ENCODE measurements around the gene C14orf132. TPM values are rescaled to one million over a fixed set of nuclear protein-coding genes. Genes with fewer than 3 reads are reported as not detected.

C14orf132 gene
- polyA plus RNA-seq, 3 donors, result not detected

- Histone ChIP-seq H3K36me3 (replicated peaks in 1 of 2; ENCODE audit: control insufficient read depth in 1 of 2, insufficient read depth in 2 of 2, low read length in 2 of 2) (no peaks in the 10 kb centered on the region), H3K79me2 (ENCODE audit: insufficient read depth, low read length) (no peaks in the 10 kb centered on the region), H3K9ac (ENCODE audit: insufficient read depth, low read length, poor library complexity, severe bottlenecking) (no peak overlapping the region), H3K4me3 (replicated peaks in 1 of 3; ENCODE audit: low read depth in 2 of 3, low read length in 3 of 3) (no peak overlapping the region), H3K4me1 (ENCODE audit: control insufficient read depth in 1 of 2, insufficient read depth in 2 of 2, low read length in 2 of 2) (no peaks in the 10 kb centered on the region), H4K20me1 (ENCODE audit: insufficient read depth, low read length) (no peaks in the 10 kb centered on the region), H3K9me3 (replicated peaks in 1 of 2; ENCODE audit: control insufficient read depth in 1 of 2, insufficient read depth in 1 of 2, low read length in 2 of 2) (no peaks in the 10 kb centered on the region), H2AFZ (ENCODE audit: insufficient read depth, low read depth, low read length, poor library complexity, severe bottlenecking) (no peak overlapping the region), H3K27me3 (ENCODE audit: control insufficient read depth in 2 of 2, insufficient read depth in 2 of 2, low read length in 2 of 2) (no peaks in the 10 kb centered on the region), H3K4me2 (replicated peaks; ENCODE audit: extremely low read depth, low read length, poor library complexity, severe bottlenecking) (no peak overlapping the region), H3K27ac (ENCODE audit: low read depth in 1 of 2, low read length in 2 of 2) (no peak overlapping the region)
- no peak for TF ChIP-seq CTCF (IDR thresholded peaks at IDR 0.05)
- WGBS (ENCODE audit: insufficient coverage), result 98% methylated on average over 6 of the region's 11 CpGs
- Mint-ChIP-seq H3K27ac (no peak overlapping the region), H3K36me3 (no peaks in the 10 kb centered on the region), H3K4me1 (no peaks in the 10 kb centered on the region), H3K4me3 (no peak overlapping the region), H3K27me3 (ENCODE audit: low read depth in 3 of 3) (peaks cover 5 to 8% (median 5%) of the 10 kb centered on the region in 3 donors), H3K9me3 (peaks cover 0 to 2% (median 0%) of the 10 kb centered on the region in 7 donors)
- DNase-seq, result no peak
- intact Hi-C loops (cut with micrococcal nuclease), result no loop called here
Observed at GRCh38 chr14:96082420-96083300, 43.5 kb downstream of the C14orf132 start.

DNA sequence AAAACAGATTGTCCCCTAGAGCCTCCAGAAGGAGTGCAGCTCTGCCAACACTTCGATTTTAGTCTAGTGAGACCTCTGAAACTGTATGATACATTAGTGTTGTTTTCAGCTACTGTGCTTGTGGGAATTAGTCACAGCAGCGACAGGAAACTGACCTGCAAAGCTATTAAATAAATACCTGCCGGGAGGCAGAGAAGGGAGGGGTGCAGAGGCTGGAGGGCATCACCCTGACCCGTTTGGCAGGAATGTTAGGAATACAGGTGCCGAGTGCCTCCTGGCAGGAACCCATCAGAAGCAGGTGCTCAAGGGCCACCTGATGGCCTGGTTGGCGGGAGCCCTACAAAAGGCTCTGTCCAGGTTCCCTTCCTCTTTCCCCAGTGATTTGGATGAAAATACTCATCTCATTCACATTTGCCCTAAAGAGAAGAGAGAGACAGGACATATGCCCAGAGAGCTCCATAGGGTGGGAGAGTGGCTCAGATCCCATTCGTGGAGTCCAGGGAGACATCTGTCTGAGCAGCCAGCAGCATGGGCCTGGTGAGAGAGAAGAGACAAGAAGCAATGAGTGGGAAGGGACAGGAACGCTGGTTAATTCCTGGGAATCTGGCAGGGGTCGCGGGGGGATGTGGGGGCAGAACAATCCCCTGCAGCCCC is 44.6 kb downstream of the C14orf132 start:
- no peaks in the 10 kb centered on the region for H3K4me1 ChIP-seq (ENCODE audit: control insufficient read depth in 1 of 2, insufficient read depth in 2 of 2, low read length in 2 of 2)
- no peak overlapping the region for H3K27ac ChIP-seq (ENCODE audit: low read depth in 1 of 2, low read length in 2 of 2)
- H4K20me1 ChIP-seq (ENCODE audit: insufficient read depth, low read length), result no peaks in the 10 kb centered on the region
- TF ChIP-seq CTCF (IDR thresholded peaks at IDR 0.05), result no peak
- no peak overlapping the region for H3K9ac ChIP-seq (ENCODE audit: insufficient read depth, low read length, poor library complexity, severe bottlenecking)
- H3K36me3 ChIP-seq (replicated peaks in 1 of 2; ENCODE audit: control insufficient read depth in 1 of 2, insufficient read depth in 2 of 2, low read length in 2 of 2), result no peaks in the 10 kb centered on the region
- H3K27me3 Mint-ChIP-seq (ENCODE audit: low read depth in 3 of 3), result peaks cover 2 to 5% (median 2%) of the 10 kb centered on the region in 3 donors
- WGBS (ENCODE audit: insufficient coverage), result 95% methylated on average over 8 of the region's 10 CpGs
- H3K9me3 ChIP-seq (replicated peaks in 1 of 2; ENCODE audit: control insufficient read depth in 1 of 2, insufficient read depth in 1 of 2, low read length in 2 of 2), result no peaks in the 10 kb centered on the region
- no peaks in the 10 kb centered on the region for H3K27me3 ChIP-seq (ENCODE audit: control insufficient read depth in 2 of 2, insufficient read depth in 2 of 2, low read length in 2 of 2)
- H3K36me3 Mint-ChIP-seq, result no peaks in the 10 kb centered on the region
- H3K4me2 ChIP-seq (replicated peaks; ENCODE audit: extremely low read depth, low read length, poor library complexity, severe bottlenecking), result no peak overlapping the region
- peaks cover 0 to 2% (median 0%) of the 10 kb centered on the region in 7 donors for H3K9me3 Mint-ChIP-seq
- no peak for DNase-seq
- intact Hi-C loops (cut with micrococcal nuclease), result no loop called here
- no peak overlapping the region for H3K4me3 ChIP-seq (replicated peaks in 1 of 3; ENCODE audit: low read depth in 2 of 3, low read length in 3 of 3)
- H2AFZ ChIP-seq (ENCODE audit: insufficient read depth, low read depth, low read length, poor library complexity, severe bottlenecking), result no peak overlapping the region
- no peak overlapping the region for H3K4me3 Mint-ChIP-seq
- no peak overlapping the region for H3K27ac Mint-ChIP-seq
- H3K4me1 Mint-ChIP-seq, result no peaks in the 10 kb centered on the region
- H3K79me2 ChIP-seq (ENCODE audit: insufficient read depth, low read length), result no peaks in the 10 kb centered on the region
